ENCODE measurements around the gene SUGCT.

DNA sequence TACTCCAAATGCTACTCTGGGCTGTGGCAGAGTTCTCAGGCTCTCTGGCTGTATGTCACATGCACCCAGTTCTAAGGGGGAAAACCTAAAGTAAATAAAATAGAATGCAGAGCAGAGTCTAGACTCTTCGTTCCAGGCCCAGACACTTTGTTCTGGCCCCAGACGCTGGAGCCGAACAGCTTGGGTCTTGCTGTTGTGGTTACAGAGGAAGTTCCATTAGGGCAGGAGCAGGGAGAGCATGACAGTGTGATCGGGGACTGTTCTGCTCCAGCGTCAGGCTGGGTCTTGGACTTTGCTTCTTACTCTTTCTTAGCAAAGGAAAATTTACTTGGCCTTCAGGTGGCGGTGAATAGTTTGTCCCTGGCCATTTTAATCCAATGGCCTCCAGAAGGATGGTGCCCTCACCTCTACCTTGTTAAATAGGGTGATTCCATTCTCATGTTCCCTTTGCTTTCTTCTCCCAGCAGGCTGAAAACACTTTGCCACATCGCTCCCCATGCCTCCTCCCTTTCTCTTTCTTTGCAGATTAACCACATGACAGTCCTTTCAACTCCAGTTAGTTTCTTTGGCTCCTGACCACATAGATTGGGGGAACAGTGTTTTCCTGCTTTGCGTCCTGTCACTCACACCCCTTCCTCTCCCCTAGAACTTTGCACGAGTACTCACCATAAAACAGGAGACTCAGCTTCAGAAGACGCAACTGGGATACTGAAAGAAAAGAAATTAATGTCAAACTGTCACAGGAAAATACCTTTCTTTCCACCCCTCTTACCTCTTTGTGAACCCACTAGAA, 730.8 kb downstream of the SUGCT start:
- TF ChIP-seq, protein P1, sequence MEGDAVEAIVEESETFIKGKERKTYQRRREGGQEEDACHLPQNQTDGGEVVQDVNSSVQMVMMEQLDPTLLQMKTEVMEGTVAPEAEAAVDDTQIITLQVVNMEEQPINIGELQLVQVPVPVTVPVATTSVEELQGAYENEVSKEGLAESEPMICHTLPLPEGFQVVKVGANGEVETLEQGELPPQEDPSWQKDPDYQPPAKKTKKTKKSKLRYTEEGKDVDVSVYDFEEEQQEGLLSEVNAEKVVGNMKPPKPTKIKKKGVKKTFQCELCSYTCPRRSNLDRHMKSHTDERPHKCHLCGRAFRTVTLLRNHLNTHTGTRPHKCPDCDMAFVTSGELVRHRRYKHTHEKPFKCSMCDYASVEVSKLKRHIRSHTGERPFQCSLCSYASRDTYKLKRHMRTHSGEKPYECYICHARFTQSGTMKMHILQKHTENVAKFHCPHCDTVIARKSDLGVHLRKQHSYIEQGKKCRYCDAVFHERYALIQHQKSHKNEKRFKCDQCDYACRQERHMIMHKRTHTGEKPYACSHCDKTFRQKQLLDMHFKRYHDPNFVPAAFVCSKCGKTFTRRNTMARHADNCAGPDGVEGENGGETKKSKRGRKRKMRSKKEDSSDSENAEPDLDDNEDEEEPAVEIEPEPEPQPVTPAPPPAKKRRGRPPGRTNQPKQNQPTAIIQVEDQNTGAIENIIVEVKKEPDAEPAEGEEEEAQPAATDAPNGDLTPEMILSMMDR (IDR thresholded peaks at IDR 0.05), result no peak
- no peak for TF ChIP-seq POLR2A (IDR thresholded peaks at IDR 0.05)
- no peak for TF ChIP-seq POLR2AphosphoS5 (IDR thresholded peaks at IDR 0.05)
- no peak for TF ChIP-seq EP300 (IDR thresholded peaks at IDR 0.05)

Measured in stomach (tissue), 4 donors.